ACC112 (cell line): ENCODE results near the gene DENND1A.
"Not testable (repeated sequence)": the region's sequence is repeated elsewhere in the genome, so short reads cannot be mapped to it uniquely, and the experiment has no call there.

Experiments used
- H2AFZ ChIP-seq: fragments of 200-600 bp; sonication (generic); one replicate; pipeline ENCODE4 v1.6.0; 2017; ENCODE audit warnings: antibody characterized with exemption, low read length; ENCODE audit not compliant: unreplicated experiment
- H3K27ac ChIP-seq: fragments of 200-600 bp; sonication (generic); 2 replicates; pipeline ENCODE4 v1.5.1; 2014; ENCODE audit warnings: low read depth, mild to moderate bottlenecking, antibody characterized with exemption, low read length, moderate library complexity
- H3K27me3 ChIP-seq: fragments of 200-600 bp; sonication (generic); 2 replicates; pipeline ENCODE4 v1.6.1; 2014; ENCODE audit warnings: mild to moderate bottlenecking, antibody characterized with exemption, low read length, moderate library complexity, mixed read lengths; ENCODE audit not compliant: insufficient read depth
- H3K36me3 ChIP-seq: fragments of 200-600 bp; sonication (generic); 2 replicates; pipeline ENCODE4 v1.6.1; 2016; ENCODE audit warnings: mild to moderate bottlenecking, antibody characterized with exemption, low read length, moderate library complexity, mixed read lengths; ENCODE audit not compliant: insufficient read depth
- H3K4me1 ChIP-seq: fragments of 200-600 bp; sonication (generic); one replicate; pipeline ENCODE4 v1.6.1; 2016; ENCODE audit warnings: low read length, mixed read lengths; ENCODE audit not compliant: insufficient read depth, unreplicated experiment, control insufficient read depth
- H3K4me3 ChIP-seq: fragments of 200-600 bp; sonication (generic); 2 replicates; pipeline ENCODE4 v1.5.1; 2014; ENCODE audit warnings: mild to moderate bottlenecking, low read depth, low read length
- H3K79me2 ChIP-seq: fragments of 200-600 bp; sonication (generic); one replicate; pipeline ENCODE4 v1.6.0; 2016; ENCODE audit warnings: low read length; ENCODE audit not compliant: control insufficient read depth, unreplicated experiment, insufficient read depth

Gene DENND1A

DNA sequence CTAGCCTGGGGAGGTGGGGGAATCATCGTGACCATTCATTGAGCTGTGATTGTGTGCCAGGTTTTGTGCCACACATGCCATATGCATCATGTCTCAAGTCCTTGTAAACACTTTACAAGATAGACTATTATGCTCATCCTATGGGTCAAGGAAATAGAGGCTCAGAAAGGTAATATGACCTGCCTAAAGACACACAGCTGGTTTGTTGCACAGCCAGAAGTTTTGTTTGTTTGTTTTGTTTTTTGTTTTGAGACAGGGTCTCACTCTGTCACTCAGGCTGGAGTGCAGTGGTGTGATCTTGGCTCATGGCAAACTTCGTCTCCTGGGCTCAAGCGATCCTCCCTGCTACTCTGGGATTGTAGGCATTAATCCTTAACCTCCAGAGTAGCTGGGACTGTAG, 595.3 kb downstream of the DENND1A start:
- Histone ChIP-seq H2AFZ (no peak overlapping the region), H3K4me3 (no peak overlapping the region), H3K79me2 (no peaks in the 10 kb centered on the region), H3K27ac (no peak overlapping the region), H3K36me3 (no peaks in the 10 kb centered on the region), H3K27me3 (no peaks in the 10 kb centered on the region), H3K4me1 (no peaks in the 10 kb centered on the region)

DNA sequence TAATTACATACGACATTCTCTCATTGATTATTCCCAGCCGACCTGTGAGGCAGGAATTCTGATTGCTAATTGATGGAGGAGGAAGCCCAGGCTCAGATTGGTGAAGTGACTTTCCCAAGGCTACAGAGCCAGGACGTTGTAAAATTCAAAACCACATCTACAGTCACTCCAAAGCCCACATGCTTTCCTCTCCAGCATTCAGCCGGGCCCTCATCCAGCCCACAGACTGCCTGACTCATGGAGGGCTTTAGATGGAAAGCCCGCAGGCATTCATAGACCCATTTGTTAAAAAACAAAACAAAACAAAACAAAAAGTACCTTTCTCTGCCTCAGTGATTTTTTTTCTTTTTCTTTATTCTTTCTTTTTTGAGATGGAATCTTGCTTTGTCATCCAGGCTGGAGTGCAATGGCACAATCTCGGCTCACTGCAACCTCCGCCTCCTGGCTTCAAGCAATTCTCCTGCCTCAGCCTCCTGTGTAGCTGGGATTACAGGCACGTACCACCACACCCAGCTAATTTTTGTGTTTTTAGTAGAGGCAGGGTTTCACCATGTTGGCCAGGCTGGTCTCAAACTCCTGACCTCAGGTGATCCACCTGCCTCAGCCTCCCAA, 596.8 kb downstream of the DENND1A start:
- not testable (repeated sequence) for H3K4me3 ChIP-seq, H3K79me2 ChIP-seq, H3K4me1 ChIP-seq, H3K36me3 ChIP-seq, H3K27ac ChIP-seq, H3K27me3 ChIP-seq, H2AFZ ChIP-seq

- no peak overlapping the region for H3K4me3 ChIP-seq
- no peaks in the 10 kb centered on the region for H3K79me2 ChIP-seq
- no peak overlapping the region for H2AFZ ChIP-seq
- no peaks in the 10 kb centered on the region for H3K36me3 ChIP-seq
- H3K27ac ChIP-seq, result no peak overlapping the region
- H3K4me1 ChIP-seq, result no peaks in the 10 kb centered on the region
- H3K27me3 ChIP-seq, result no peaks in the 10 kb centered on the region
Observed at GRCh38 chr9:123331346-123332060, 598.4 kb downstream of the DENND1A start.
